Lower leg skin (tissue), 3 donors: ENCODE data around the gene TRIM63.

Experiments
- POLR2A ChIP-seq, 2 donors: fragments of 450-650 bp; IDR thresholded peaks; one replicate each; pipeline ENCODE4 v1.6.1; 2016 to 2017; ENCODE audit warnings: antibody characterized with exemption in 2 of 2, mild to moderate bottlenecking in 1 of 2, moderate library complexity in 1 of 2
- TF ChIP-seq, protein P1 (sequence below), 3 donors: fragments of 450-650 bp; IDR thresholded peaks; one replicate each; pipeline ENCODE4 v1.5.1; 2016; ENCODE audit warnings: antibody characterized with exemption in 3 of 3, mild to moderate bottlenecking in 3 of 3, moderate library complexity in 2 of 3

DNA sequence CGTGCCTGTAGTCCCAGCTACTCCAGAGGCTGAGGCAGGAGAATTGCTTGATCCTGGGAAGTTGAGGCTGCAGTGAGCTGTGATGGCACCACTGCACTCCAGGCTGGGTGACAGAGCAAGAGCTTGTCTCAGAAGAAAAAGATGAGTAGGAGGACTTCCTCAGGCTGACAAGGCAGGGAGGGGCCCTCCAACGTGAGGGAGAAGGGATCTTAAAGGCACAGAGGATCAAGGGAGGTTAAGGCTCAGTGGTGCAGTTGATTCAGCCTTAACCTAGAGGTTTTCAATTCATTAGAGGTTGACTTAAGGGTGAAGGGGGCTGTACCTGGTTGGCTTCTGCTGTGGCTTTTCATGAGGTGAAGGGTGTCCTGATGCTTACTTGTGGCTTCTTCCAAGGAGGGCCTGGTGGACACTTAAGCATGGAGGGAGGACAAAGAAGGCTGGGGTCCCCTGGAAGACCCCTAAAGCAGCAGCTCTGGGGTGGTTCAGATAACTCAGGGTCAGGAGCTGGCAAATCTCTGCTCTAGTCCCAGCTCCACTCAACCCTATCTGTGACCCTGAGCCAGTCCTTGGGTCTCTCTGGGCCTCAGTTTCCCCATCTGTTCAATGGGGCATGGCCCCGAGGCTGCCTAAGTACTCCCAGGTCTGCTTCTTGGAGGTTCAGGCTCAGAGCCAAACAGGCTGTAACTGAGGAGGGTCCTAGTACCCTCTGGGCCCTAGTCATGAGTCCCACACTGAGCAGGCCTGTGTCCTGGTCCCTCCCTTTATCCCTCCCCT, 39.5 kb downstream of the TRIM63 start:
- TF ChIP-seq, protein P1, sequence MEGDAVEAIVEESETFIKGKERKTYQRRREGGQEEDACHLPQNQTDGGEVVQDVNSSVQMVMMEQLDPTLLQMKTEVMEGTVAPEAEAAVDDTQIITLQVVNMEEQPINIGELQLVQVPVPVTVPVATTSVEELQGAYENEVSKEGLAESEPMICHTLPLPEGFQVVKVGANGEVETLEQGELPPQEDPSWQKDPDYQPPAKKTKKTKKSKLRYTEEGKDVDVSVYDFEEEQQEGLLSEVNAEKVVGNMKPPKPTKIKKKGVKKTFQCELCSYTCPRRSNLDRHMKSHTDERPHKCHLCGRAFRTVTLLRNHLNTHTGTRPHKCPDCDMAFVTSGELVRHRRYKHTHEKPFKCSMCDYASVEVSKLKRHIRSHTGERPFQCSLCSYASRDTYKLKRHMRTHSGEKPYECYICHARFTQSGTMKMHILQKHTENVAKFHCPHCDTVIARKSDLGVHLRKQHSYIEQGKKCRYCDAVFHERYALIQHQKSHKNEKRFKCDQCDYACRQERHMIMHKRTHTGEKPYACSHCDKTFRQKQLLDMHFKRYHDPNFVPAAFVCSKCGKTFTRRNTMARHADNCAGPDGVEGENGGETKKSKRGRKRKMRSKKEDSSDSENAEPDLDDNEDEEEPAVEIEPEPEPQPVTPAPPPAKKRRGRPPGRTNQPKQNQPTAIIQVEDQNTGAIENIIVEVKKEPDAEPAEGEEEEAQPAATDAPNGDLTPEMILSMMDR (IDR thresholded peaks at IDR 0.05) = no peak
- TF ChIP-seq POLR2A (IDR thresholded peaks at IDR 0.05) = no peak
